ENCODE results near the gene GALK1.

GRCh38 chr17:75758131-75758905, 6.7 kb downstream of the GALK1 start:
- no peak for TF ChIP-seq POLR2A (IDR thresholded peaks at IDR 0.05)
- TF ChIP-seq CTCF (IDR thresholded peaks at IDR 0.05): no peak

All from lower leg skin (tissue), 3 donors.